H1 (cell line): ENCODE measurements around the gene UBL4B. TPM values are rescaled to one million over a fixed set of nuclear protein-coding genes. Genes with fewer than 3 reads are reported as not detected.

ENCODE experiments used
- CTCF ChIA-PET: fragments of 300-600 bp; sonication (Branson Sonifier 250); formaldehyde crosslinking; loops from one replicate; lab custom pipeline; 2021; ENCODE audit not compliant: partially characterized antibody; lab: Charles Lee
- POLR2A ChIA-PET: fragments of 300-600 bp; sonication (Branson Sonifier 250); formaldehyde crosslinking; loops from one replicate; lab custom pipeline; 2021; ENCODE audit warnings: inconsistent platforms; ENCODE audit not compliant: partially characterized antibody; lab: Charles Lee
- DNase-seq, 2 experiments: peaks; one replicate each; pipeline versions ENCODE4 v3.0.0 to v3.0.0-alpha.2; 2010 to 2022; ENCODE audit warnings: low spot score in 2 of 2, low read depth in 1 of 2, mixed read lengths in 1 of 2
- FAIRE-seq: peaks from 2 replicates; lab custom pipeline; 2011; peaks lifted over from hg19 to GRCh38; lab: Jason Lieb, UNC
- H2AFZ ChIP-seq: 2 replicates; pipeline ENCODE4 v1.8.1; 2012; ENCODE audit warnings: low read length, inconsistent platforms
- H2AK5ac ChIP-seq: 2 replicates; pipeline ENCODE4 v1.6.1; 2013; ENCODE audit warnings: low read depth, low read length
- H2BK120ac ChIP-seq: replicated peaks from 2 replicates; pipeline ENCODE3; 2013; ENCODE audit warnings: low read depth, low read length, inconsistent platforms
- H2BK12ac ChIP-seq: 2 replicates; pipeline ENCODE4 v1.6.1; 2013; ENCODE audit warnings: low read depth, low read length
- H2BK15ac ChIP-seq: 2 replicates; pipeline ENCODE4 v1.6.1; 2013; ENCODE audit warnings: low read length
- H2BK20ac ChIP-seq: 2 replicates; pipeline ENCODE4 v1.6.1; 2013; ENCODE audit warnings: low read length
- H2BK5ac ChIP-seq: 2 replicates; pipeline ENCODE4 v1.6.1; 2013; ENCODE audit warnings: low read depth, low read length
- H3K14ac ChIP-seq: 2 replicates; pipeline ENCODE4 v1.6.1; 2013; ENCODE audit warnings: inconsistent platforms; ENCODE audit not compliant: insufficient read length
- H3K18ac ChIP-seq: 2 replicates; pipeline ENCODE4 v1.6.1; 2013; ENCODE audit warnings: low read length; ENCODE audit errors: extremely low read depth
- H3K23ac ChIP-seq: 2 replicates; pipeline ENCODE4 v1.6.1; 2013; ENCODE audit warnings: inconsistent platforms; ENCODE audit not compliant: insufficient read length
- H3K23me2 ChIP-seq: 2 replicates; pipeline ENCODE4 v1.6.1; 2013; ENCODE audit warnings: low read depth, low read length
- H3K27ac ChIP-seq: 2 replicates; pipeline ENCODE4 v1.6.1; 2011; ENCODE audit warnings: low read depth, low read length, inconsistent platforms
- H3K27me3 ChIP-seq, 4 experiments: replicated peaks in 1 of 4; 1 replicate in 1 of 4; 2 replicates in 3 of 4; pipeline versions ENCODE4 v1.6.1 to v1.8.1; 2011 to 2013; ENCODE audit warnings: low read length in 3 of 4, mild to moderate bottlenecking in 3 of 4, inconsistent platforms in 2 of 4, mixed read lengths in 2 of 4, moderate library complexity in 1 of 4; ENCODE audit not compliant: control insufficient read depth in 3 of 4, insufficient read depth in 3 of 4; ENCODE audit errors: extremely low read depth in 1 of 4
- H3K36me3 ChIP-seq, 4 experiments: 2 replicates each; pipeline versions ENCODE4 v1.6.1 to v1.8.1; 2011 to 2013; ENCODE audit warnings: mild to moderate bottlenecking in 4 of 4, low read length in 3 of 4, moderate library complexity in 2 of 4, control low read depth in 1 of 4, inconsistent platforms in 1 of 4; ENCODE audit not compliant: insufficient read depth in 4 of 4, control insufficient read depth in 2 of 4
- H3K4ac ChIP-seq: replicated peaks from 2 replicates; pipeline ENCODE3; 2013; ENCODE audit warnings: low read length, low read depth, mixed read lengths, inconsistent platforms; ENCODE audit not compliant: insufficient read length
- H3K4me1 ChIP-seq, 4 experiments: replicated peaks in 1 of 4; 1 replicate in 1 of 4; 2 replicates in 3 of 4; pipeline versions ENCODE4 v1.6.1 to v1.8.1; 2011 to 2013; ENCODE audit warnings: low read length in 3 of 4, inconsistent platforms in 2 of 4, mixed read lengths in 1 of 4; ENCODE audit not compliant: insufficient read depth in 4 of 4, control insufficient read depth in 3 of 4
- H3K4me2 ChIP-seq, 2 experiments: 2 replicates each; pipeline versions ENCODE4 v1.6.1 to v1.8.1; 2011 to 2013; ENCODE audit warnings: low read depth in 2 of 2, low read length in 2 of 2, control low read depth in 1 of 2, inconsistent platforms in 1 of 2, mild to moderate bottlenecking in 1 of 2; ENCODE audit not compliant: insufficient read depth in 1 of 2
- H3K4me3 ChIP-seq, 4 experiments: fragments of 200-600, 300-600 bp in 1 of 4; sonication (generic), shearing (Covaris generic), sonication (Bioruptor Twin) in 1 of 4; 2 replicates each; pipeline versions ENCODE4 v1.5.1 to v1.8.1; 2011 to 2016; ENCODE audit warnings: low read length in 4 of 4, low read depth in 3 of 4, control low read depth in 2 of 4, inconsistent platforms in 2 of 4, mild to moderate bottlenecking in 2 of 4, mixed read lengths in 1 of 4, moderate library complexity in 1 of 4; ENCODE audit not compliant: insufficient read depth in 2 of 4; ENCODE audit errors: extremely low read depth in 1 of 4
- H3K56ac ChIP-seq: replicated peaks from 2 replicates; pipeline ENCODE3; 2013; ENCODE audit warnings: low read depth, mild to moderate bottlenecking, mixed read lengths, low read length, inconsistent platforms; ENCODE audit not compliant: insufficient read length
- H3K79me1 ChIP-seq: 2 replicates; pipeline ENCODE4 v1.6.1; 2013; ENCODE audit warnings: low read depth, low read length, control low read depth
- H3K79me2 ChIP-seq, 2 experiments: 2 replicates each; pipeline versions ENCODE4 v1.6.1 to v1.8.1; 2012 to 2013; ENCODE audit warnings: low read length in 2 of 2, mild to moderate bottlenecking in 2 of 2, inconsistent platforms in 1 of 2; ENCODE audit not compliant: insufficient read depth in 2 of 2, control insufficient read depth in 1 of 2
- H3K9ac ChIP-seq, 4 experiments: replicated peaks in 1 of 4; 1 replicate in 1 of 4; 2 replicates in 3 of 4; pipeline versions ENCODE4 v1.6.1 to v1.8.1; 2011 to 2013; ENCODE audit warnings: low read depth in 3 of 4, low read length in 3 of 4, control low read depth in 2 of 4, mild to moderate bottlenecking in 2 of 4, moderate library complexity in 2 of 4, inconsistent platforms in 1 of 4; ENCODE audit errors: extremely low read depth in 1 of 4
- H3K9me3 ChIP-seq, 2 experiments: 2 replicates each; pipeline versions ENCODE4 v1.6.1 to v1.8.1; 2012 to 2013; ENCODE audit warnings: mild to moderate bottlenecking in 2 of 2, moderate library complexity in 2 of 2, control low read depth in 1 of 2, inconsistent platforms in 1 of 2, low read depth in 1 of 2, low read length in 1 of 2, mixed read lengths in 1 of 2; ENCODE audit not compliant: insufficient read depth in 2 of 2
- H4K20me1 ChIP-seq, 2 experiments: replicated peaks in 1 of 2; 2 replicates each; pipeline versions ENCODE3 to v1.8.1; 2011 to 2013; ENCODE audit warnings: inconsistent platforms in 2 of 2, low read length in 2 of 2, mild to moderate bottlenecking in 1 of 2; ENCODE audit not compliant: insufficient read depth in 2 of 2, control insufficient read depth in 1 of 2
- H4K5ac ChIP-seq: 2 replicates; pipeline ENCODE4 v1.6.1; 2013; ENCODE audit warnings: low read length, low read depth, mixed read lengths, inconsistent platforms; ENCODE audit not compliant: insufficient read length
- H4K8ac ChIP-seq: 2 replicates; pipeline ENCODE4 v1.8.0; 2013; ENCODE audit warnings: mild to moderate bottlenecking, moderate library complexity, low read length, inconsistent platforms; ENCODE audit not compliant: insufficient read depth; ENCODE audit errors: extremely low read depth
- H4K91ac ChIP-seq: replicated peaks from 2 replicates; pipeline ENCODE3; 2013; ENCODE audit warnings: low read length, mixed read lengths, inconsistent platforms; ENCODE audit not compliant: insufficient read length
- BRCA1 ChIP-seq: IDR thresholded peaks from 2 replicates; pipeline ENCODE4 v1.6.1; 2012; ENCODE audit warnings: low read depth, low read length, improper control_type of control experiment
- CBX5 ChIP-seq: fragments of 300-800, 300-1000 bp; sonication (generic); IDR thresholded peaks from 2 replicates; pipeline ENCODE4 v1.7.1; 2016; ENCODE audit warnings: antibody characterized with exemption, low read length, low read depth
- PHF8 ChIP-seq: fragments of 200-600 bp; sonication (generic); conservative IDR thresholded peaks from 2 replicates; pipeline ENCODE4 v1.7.1; 2012; ENCODE audit warnings: low read depth, mild to moderate bottlenecking, inconsistent platforms, low read length, moderate library complexity
- YY1 ChIP-seq: IDR thresholded peaks from 2 replicates; pipeline ENCODE4 v1.6.1; 2011; ENCODE audit warnings: low read depth, mild to moderate bottlenecking, low read length
- WGBS, 2 experiments: shearing (Covaris generic) in 1 of 2; methylation state at CpG; one replicate each; pipeline versions ENCODE4 v1.1.6 to v1.1.7; 2013 to 2015; ENCODE audit warnings: low lambda C conversion rate in 2 of 2, mixed read lengths in 2 of 2, inconsistent platforms in 1 of 2, low coverage in 1 of 2, missing lambda C conversion rate in 1 of 2; ENCODE audit not compliant: insufficient replicate concordance in 2 of 2, insufficient coverage in 1 of 2, insufficient read length in 1 of 2; ENCODE audit errors: extremely low coverage in 1 of 2, missing lambda C conversion rate in 1 of 2; 5-methylcytosine and 5-hydroxymethylcytosine counted together
- polyA plus RNA-seq, 7 experiments: library from polyadenylated mRNA; depleted of rRNA in 3 of 7; stranded (reverse) in 5 of 7; unstranded in 2 of 7; fragments of >200 nt in 5 of 7; fragments of 200-250 nt in 2 of 7; gene quantifications; 1 replicate in 5 of 7; 2 replicates in 1 of 7; 4 replicates in 1 of 7; pipeline versions ENCODE4 v1.2.1 to v1.2.3, GENCODE V29; 2011 to 2013; ENCODE audit warnings: missing spikeins in 2 of 7, mixed read lengths in 2 of 7
- total RNA-seq: library from RNA; stranded (reverse); fragmentation: NEBNext Ultra II Directional; extraction: Animal tissue kit (Norgen Biotek cat#: 25700); gene quantifications from 2 replicates; pipeline ENCODE4 v1.2.1, GENCODE V29; 2021
- TF ChIP-seq, protein P1 (sequence below): IDR thresholded peaks from 2 replicates; pipeline ENCODE4 v1.6.1; 2012; ENCODE audit warnings: inconsistent platforms
- TF ChIP-seq, protein P2 (sequence below): IDR thresholded peaks from 2 replicates; pipeline ENCODE4 v1.6.1; 2011; ENCODE audit warnings: low read length, improper control_type of control experiment
- TF ChIP-seq, protein P3 (sequence below): IDR thresholded peaks from 2 replicates; pipeline ENCODE4 v1.6.1; 2012; ENCODE audit warnings: inconsistent platforms

Gene UBL4B
- total and polyA plus RNA-seq, 2 of the 8 experiments (the other 6 are each of a cell fraction or from before 2014, with no cell fraction given): 0.11 TPM; not detected in 1

DNA sequence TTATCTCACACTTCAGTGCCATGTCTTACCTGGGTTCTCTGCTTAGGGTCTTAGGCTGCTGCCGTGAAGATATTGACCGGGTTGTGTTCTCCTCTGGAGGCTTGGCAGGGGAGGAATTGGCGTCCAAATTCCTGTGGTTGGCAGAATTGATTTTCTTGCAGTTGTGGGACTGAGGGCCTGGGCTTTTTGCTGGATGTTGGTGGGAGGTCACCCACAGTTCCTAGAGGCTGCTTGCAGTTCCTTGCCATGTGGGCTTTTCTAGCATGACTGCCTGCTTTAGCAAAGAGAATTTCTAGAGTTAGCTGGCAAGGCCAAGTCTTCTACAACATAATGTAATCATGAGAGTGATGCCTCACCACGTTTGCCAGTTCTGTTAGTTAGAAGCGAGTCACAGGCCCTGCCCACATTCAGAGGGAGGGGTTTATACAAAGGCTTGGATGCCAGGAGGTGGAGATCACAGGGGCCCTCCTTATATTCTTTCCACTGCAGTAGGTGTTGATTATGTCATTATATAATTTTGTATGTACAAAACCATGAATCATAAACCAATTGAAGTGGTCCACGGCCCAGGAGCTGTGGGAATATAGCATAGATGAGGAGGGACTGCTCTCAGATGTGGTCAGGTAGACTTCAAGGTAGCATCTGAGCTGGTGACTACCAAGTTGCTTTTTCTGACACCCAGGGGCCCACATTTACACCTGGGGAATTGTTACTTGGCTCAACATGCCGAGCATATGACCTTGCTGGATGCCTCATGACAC lies 6.6 kb downstream of the UBL4B start:
- H3K4me2 ChIP-seq: no peak overlapping the region
- POLR2A ChIA-PET: no interaction called here

More for the DNA sequence above, 6.6 kb downstream of the UBL4B start:
- no peaks in the 10 kb centered on the region for H3K36me3 ChIP-seq
- H3K4ac ChIP-seq: no peak overlapping the region
- H3K14ac ChIP-seq: no peak overlapping the region
- no peaks in the 10 kb centered on the region for H3K79me2 ChIP-seq
- WGBS, 2 experiments: 74% methylated on average over 7 of the region's 7 CpGs; no CpG with 5 or more reads in 1 of the 2 experiments
- H4K5ac ChIP-seq: no peak overlapping the region
- no peak overlapping the region for H2BK5ac ChIP-seq
- H4K91ac ChIP-seq: no peak overlapping the region
- H2AFZ ChIP-seq: no peak overlapping the region
- FAIRE-seq: no peak
- H3K23me2 ChIP-seq: peaks cover 3% of the 10 kb centered on the region; the same call in 1 of the 2 replicates
- DNase-seq: no peak
- CTCF ChIA-PET: interaction anchor here (0.7 to 27.0 kb wide), 7 partner anchors 8 to 85 kb away, joined by 3 to 845 read pairs (median 33); no protein-coding TSS in a partner anchor
- no peak overlapping the region for H3K9ac ChIP-seq
- H3K56ac ChIP-seq: no peak overlapping the region
- TF ChIP-seq, protein P1, sequence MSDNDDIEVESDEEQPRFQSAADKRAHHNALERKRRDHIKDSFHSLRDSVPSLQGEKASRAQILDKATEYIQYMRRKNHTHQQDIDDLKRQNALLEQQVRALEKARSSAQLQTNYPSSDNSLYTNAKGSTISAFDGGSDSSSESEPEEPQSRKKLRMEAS: no peak
- TF ChIP-seq, protein P2, sequence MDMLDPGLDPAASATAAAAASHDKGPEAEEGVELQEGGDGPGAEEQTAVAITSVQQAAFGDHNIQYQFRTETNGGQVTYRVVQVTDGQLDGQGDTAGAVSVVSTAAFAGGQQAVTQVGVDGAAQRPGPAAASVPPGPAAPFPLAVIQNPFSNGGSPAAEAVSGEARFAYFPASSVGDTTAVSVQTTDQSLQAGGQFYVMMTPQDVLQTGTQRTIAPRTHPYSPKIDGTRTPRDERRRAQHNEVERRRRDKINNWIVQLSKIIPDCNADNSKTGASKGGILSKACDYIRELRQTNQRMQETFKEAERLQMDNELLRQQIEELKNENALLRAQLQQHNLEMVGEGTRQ: no peak
- TF ChIP-seq PHF8 (no peak), CBX5 (no peak), YY1 (no peak), BRCA1 (no peak)
- TF ChIP-seq, protein P3, sequence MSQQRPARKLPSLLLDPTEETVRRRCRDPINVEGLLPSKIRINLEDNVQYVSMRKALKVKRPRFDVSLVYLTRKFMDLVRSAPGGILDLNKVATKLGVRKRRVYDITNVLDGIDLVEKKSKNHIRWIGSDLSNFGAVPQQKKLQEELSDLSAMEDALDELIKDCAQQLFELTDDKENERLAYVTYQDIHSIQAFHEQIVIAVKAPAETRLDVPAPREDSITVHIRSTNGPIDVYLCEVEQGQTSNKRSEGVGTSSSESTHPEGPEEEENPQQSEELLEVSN: no peak
- peaks cover 6 to 9% of the 10 kb centered on the region in 2 experiments; a peak in 1 of 4 replicates for H3K9me3 ChIP-seq
- H2BK120ac ChIP-seq: no peak overlapping the region
- no peak overlapping the region for H3K18ac ChIP-seq
- no peak overlapping the region for H4K8ac ChIP-seq
- no peak overlapping the region for H3K27ac ChIP-seq
- H3K23ac ChIP-seq: no peak overlapping the region
- no peak overlapping the region for H2BK12ac ChIP-seq
- no peak overlapping the region for H3K4me3 ChIP-seq
- H2AK5ac ChIP-seq: no peak overlapping the region
- no peak overlapping the region for H2BK20ac ChIP-seq
- no peaks in the 10 kb centered on the region for H4K20me1 ChIP-seq
- H2BK15ac ChIP-seq: no peak overlapping the region
- no peaks in the 10 kb centered on the region for H3K79me1 ChIP-seq
- H3K4me1 ChIP-seq: no peaks in the 10 kb centered on the region; a peak in 1 of 7 replicates
- no peaks in the 10 kb centered on the region for H3K27me3 ChIP-seq
